ENCODE data around the gene JSRP1.
"Not testable (repeated sequence)": the region's sequence is repeated elsewhere in the genome, so short reads cannot be mapped to it uniquely, and the experiment has no call there.

DNA sequence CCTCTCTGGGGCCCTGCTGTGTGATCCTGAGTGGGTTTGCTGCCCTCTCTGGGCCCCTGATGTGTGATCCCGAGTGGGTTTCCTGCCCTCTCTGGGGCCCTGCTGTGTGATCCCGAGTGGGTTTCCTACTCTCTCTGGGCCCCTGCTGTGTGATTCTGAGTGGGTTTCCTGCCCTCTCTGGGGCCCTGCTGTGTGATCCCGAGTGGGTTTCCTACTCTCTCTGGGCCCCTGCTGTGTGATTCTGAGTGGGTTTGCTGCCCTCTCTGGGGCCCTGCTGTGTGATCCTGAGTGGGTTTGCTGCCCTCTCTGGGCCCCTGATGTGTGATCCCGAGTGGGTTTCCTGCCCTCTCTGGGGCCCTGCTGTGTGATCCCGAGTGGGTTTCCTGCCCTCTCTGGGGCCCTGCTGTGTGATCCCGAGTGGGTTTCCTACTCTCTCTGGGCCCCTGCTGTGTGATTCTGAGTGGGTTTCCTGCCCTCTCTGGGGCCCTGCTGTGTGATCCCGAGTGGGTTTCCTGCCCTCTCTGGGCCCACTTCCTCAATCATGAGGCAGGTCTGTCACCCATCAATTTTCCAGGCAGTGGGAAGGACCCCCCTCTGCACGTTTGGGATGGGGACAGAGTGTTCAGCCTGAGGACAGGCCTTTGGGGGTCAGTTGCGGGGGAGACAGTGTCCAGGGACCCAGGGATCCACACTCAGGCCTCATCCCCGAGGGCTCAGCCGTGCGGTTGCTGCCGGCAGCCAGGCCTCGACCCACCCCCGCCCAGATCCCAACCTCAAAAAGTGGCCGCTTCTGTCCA is 25.2 kb upstream of the JSRP1 start:
- not testable (repeated sequence) for TF ChIP-seq POLR2A (IDR thresholded peaks at IDR 0.05)
- TF ChIP-seq, protein P1, sequence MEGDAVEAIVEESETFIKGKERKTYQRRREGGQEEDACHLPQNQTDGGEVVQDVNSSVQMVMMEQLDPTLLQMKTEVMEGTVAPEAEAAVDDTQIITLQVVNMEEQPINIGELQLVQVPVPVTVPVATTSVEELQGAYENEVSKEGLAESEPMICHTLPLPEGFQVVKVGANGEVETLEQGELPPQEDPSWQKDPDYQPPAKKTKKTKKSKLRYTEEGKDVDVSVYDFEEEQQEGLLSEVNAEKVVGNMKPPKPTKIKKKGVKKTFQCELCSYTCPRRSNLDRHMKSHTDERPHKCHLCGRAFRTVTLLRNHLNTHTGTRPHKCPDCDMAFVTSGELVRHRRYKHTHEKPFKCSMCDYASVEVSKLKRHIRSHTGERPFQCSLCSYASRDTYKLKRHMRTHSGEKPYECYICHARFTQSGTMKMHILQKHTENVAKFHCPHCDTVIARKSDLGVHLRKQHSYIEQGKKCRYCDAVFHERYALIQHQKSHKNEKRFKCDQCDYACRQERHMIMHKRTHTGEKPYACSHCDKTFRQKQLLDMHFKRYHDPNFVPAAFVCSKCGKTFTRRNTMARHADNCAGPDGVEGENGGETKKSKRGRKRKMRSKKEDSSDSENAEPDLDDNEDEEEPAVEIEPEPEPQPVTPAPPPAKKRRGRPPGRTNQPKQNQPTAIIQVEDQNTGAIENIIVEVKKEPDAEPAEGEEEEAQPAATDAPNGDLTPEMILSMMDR (IDR thresholded peaks at IDR 0.05): not testable (repeated sequence)

Data from esophagus squamous epithelium (tissue), 4 donors.